HG02852 (cell line): ENCODE results near the gene TWF2.

Experiments used
- ATAC-seq: cut with Tn5 transposase; IDR thresholded peaks from one replicate; pipeline ENCODE4 v1.9.1; 2021; ENCODE audit warnings: mild to moderate bottlenecking, moderate library complexity; ENCODE audit not compliant: unreplicated experiment

Gene TWF2

DNA sequence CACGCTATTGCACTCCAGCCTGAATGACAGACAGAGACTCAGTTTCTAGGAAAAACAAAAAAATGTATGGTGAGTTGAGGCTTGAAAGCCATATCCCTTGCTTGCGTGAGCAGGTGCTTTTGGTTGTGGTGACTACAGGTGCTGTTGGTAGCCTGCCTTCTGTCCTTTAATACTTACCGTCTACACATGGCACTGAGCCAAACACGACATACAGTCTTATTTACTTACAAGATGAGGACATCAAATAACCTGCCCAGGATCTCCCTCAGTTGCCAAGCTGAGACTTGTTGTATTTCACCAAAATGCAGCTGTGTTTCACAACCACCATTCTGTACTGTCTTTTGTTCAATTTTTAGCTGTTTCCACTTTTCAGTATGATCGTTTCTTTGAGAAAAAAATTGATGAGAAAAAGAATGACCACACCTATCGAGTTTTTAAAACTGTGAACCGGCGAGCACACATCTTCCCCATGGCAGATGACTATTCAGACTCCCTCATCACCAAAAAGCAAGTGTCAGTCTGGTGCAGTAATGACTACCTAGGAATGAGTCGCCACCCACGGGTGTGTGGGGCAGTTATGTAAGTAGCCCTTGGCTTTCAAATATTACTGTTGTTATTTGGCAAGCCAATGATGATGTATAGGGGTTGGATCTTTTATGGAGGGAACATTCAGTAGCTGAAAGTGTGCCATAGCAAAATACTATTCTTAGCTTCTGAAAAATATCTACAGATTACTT, 34.5 kb downstream of the TWF2 start:
- ATAC-seq = no peak

DNA sequence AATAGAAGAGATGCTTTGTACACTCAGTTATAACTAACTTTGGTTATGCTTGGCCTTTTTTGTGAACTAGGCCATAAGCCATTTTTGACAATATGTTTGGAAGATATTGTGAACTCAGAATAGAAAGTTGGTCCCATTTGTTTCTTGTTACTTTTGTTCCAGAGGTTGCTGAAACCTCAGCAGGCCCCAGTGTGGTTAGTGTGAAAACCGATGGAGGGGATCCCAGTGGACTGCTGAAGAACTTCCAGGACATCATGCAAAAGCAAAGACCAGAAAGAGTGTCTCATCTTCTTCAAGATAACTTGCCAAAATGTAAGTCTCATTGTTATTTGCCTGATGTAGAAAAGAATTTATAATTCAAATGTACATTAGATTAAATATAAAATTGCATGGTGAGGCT, 35.3 kb downstream of the TWF2 start:
- ATAC-seq = no peak

DNA sequence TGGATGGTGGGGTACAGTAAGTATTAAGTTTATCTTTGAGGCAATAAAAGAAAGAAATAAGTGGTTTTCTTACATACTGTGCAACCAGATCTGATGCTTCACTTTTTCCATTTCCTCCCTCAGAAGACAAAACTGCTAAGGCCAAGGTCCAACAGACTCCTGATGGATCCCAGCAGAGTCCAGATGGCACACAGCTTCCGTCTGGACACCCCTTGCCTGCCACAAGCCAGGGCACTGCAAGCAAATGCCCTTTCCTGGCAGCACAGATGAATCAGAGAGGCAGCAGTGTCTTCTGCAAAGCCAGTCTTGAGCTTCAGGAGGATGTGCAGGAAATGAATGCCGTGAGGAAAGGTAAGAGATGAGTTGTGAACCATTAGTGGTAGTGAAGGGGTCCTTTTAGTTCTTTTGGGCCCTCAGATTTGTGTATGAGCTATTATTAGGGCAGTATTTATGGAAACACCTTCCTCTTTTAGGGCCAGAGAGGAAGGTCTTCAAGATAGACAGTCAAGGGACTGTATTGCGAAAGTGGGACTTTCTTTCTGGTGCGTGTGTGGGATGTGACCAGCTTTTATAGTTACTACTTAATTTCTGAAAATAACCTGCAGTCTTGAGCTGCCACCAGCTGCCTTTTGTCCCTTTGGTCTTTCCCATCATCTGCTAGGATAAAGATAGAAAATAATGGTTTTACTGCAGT, 36.4 kb downstream of the TWF2 start:
- no peak for ATAC-seq

DNA sequence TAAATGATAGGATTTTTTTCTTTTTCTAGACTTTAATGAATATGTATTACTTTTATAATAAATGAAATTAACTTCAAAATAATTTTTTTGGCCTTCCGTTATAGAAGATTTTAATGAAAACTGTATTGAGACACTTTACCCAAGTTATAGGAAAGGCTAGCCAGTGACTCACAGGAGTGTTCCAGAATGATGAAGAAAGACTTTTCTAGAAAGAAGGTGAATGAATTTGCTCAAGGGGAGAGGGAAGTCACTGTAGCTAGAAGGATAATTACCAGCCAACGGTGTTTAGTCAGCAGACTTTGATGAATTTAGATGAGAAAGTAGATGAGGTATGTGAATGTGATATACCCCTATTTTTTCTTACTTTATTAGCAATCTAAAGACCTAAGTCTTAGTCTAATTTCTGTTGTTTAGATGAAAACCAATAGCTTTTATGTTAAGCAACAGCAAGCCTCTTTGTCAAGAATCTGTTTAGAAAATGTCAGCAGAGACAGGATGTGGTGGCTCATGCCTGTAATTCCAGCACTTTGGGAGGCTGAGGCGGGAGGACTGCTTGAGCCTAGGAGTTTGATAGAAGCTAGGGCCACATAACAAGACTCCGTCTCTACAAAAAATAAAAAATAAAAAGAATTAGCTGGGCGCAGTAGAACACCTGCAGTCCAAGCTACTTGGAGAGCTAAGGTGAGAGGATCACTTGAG, 37.8 kb downstream of the TWF2 start:
- ATAC-seq = no peak

DNA sequence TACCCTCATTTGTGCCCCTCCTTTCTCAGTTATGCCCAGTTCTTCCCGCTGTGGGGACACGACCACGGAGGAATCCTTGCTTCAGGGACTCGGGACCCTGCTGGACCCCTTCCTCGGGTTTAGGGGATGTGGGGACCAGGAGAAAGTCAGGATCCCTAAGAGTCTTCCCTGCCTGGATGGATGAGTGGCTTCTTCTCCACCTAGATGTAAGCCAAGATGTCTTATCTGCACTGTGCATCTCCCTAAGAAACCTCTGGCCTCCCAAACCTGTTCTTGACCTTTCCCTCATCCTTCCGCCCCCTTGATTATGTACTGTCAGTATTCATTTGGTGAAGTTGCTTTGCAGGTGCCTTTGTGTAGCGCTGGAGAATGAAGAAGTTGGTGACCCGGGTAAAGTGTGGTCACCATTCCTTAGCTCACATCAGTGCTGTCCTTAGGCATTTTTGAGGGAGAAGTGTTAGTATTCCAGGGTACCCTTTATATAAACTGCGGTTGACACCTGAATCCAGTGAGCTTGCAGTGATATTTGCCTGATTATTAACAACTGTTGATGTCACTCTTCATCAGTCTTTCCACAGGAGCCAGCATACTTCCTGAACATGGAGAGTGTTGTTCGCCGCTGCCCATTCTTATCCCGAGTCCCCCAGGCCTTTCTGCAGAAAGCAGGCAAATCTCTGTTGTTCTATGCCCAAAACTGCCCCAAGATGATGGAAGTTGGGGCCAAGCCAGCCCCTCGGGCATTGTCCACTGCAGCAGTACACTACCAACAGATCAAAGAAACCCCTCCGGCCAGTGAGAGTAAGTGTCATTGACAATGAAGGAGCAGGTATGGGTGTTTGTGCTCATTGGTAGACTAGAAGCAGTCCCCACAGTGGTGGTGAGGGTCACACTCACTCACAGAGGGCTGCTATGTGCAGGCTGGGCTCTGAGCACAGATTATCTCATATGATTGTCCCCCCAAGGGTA, 40.0 kb downstream of the TWF2 start:
- no peak for ATAC-seq

DNA sequence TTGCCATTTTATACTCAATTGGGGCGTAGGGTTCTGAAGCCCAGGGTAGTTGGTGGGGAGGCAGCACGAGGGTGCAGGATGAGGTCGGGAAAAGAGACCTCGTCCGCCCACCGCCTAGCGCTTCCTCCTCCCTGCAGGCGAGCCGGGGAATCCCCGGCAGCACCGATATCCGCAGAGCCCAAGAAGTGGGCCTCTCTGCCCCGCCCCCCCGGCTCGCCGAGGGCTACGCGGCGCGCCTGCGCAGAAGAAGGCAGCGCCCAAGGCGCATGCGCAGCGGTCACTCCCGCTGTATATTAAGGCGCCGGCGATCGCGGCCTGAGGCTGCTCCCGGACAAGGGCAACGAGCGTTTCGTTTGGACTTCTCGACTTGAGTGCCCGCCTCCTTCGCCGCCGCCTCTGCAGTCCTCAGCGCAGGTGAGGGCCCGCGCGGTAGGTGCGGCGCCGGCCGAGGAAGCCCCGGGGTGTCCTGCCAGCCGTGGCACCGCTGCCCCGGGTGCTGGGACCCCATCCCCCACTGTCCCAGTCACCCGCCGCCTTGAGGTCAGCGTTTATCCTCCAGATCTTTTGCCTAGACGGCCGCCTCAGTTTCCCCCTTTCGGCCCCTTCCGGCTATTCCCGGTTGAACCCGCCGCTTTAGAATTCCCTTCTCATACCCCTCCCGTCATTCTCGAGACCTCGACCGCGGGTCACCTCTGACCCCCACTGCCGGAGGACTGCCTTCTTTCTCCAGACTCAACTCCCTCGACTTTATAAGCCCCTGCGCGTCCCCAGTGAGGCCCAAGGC, 40.9 kb downstream of the TWF2 start, which contains the start of gene ALAS1:
ALAS1 (plus strand) TSS at position 319 of the 784 bp plus-strand sequence. CDS start 1,082 bp downstream, outside the sequence.
- ATAC-seq = peak; percentile 74

DNA sequence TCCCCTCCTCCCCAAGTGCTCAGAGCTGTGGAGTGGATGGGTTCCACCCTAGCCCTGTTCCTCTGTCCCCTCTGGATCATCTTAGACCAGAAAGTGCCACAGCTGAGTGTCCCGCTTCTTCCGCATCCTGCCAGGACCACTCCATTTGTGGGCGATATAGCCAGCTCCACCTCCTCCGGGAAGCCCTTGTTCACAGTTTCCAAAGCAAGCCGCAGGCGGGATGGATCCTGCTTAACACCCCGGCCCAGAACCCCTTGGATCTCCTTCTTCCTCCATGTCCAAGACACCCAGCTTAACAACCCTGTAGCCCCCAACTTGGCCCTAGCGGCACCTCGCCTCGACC, 41.5 kb downstream of the TWF2 start:
- no peak for ATAC-seq

DNA sequence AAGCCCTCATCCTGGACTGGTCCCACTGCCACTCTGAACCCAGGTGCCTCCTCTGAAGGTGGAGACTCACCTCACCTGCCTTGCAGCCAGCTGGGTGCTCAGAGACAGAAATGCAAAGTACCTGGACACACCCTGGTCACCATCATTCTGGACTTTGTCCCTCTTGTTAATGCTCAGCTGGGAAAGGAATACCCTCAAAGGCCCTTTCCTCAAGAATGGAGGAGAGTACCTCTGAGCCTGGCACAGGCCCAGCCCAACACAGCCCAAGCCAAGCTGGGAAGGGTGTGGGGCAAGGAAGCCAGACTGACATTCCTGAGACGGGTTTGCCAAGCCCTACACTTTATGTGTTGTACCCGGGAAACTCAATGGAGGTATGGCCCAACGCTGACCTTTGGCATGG, 42.0 kb downstream of the TWF2 start:
- no peak for ATAC-seq

DNA sequence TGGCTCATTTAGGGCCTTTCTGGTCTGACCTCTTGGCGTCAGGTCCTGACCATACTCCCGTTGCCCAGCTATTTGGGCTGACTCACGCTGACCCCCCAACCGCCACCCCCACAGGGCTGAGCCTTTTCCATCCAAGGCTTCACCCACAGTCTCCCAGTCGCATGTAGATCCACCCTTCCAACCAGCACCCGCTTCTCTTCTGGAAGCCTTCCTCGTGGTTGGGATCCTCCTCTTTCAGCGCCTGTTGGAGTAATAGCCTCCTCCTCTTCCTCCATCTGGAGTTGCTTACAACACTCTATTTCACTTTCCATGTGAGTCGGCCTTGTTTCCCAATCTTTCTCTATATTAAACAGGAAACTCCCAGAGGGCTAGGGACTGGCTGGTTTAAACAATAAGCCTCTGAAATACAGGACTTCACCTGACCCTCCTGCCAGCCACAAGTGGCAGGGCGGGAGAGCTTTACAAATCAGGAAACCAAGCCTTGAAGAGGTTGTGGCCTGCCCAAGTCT, 43.1 kb downstream of the TWF2 start:
- ATAC-seq = no peak

DNA sequence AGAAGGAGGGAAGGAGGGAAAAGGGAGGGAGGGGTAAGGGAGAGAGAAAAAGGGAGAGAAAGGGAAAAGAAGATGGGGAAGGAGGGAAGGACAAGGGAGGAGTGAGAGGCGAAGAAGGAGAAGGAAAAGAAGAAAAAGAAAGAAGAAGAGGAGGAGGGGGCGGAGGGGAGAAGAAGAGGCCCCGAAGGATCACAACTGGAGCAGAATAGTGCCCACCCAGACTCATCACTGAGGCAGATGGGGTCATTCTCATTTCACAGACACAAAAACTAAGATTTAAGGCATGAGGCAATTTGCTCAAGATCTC, 43.7 kb downstream of the TWF2 start:
- no peak for ATAC-seq

DNA sequence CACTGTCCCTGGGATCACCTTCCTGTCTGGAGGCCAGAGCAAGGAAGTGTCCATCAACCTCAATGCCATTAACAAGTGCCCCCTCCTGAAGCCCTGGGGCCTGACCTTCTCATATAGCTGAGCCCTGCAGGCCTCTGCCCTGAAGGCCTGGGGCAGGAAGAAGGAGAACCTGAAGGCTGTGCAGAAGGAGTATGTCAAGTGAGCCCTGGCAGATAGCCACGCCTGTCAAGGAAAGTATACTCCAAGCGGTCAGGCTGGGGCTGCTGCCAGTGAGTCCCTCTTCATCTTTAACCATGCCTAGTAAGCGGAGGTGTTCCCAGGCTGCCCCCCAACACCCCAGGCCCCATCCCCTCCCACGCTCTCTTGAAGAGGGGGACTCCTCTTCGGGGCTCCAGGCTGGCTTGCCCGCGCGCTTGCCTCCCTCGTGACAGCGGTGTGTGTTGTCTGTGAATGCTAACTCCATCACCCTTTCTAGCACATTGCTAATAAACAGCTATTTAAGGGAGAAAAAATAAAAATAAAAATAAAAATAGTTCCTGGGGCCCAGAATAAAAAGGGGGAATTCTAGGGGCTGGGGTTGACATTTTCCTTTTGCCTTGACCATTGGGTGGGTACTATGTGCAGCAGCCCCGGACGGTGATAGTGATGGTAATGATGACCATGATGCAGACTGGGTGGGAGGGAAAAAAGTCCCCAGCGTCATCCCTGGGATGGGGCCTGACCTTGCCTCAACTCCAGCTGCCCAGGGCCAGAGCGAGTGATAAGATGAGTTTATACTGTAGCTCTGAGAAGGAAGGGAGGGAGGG, 44.3 kb downstream of the TWF2 start:
- ATAC-seq = no peak

DNA sequence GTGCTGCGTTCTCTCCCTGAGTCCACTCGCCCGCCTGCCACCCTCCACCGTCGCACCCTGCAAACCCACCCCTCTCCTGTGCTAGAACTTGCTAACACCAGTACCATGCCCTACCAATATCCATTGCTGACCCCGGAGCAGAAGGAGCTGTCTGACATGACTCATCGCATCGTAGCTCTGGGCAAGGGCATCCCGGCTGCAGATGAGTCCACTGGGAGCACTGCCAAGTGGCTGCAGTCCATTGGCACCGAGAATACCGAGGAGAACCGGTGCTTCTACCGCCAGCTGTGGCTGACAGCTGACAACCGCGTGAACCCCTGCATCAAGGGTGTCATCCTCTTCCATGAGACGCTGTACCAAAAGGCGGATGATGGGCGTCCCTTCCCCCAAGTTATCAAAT, 45.9 kb downstream of the TWF2 start:
- no peak for ATAC-seq

DNA sequence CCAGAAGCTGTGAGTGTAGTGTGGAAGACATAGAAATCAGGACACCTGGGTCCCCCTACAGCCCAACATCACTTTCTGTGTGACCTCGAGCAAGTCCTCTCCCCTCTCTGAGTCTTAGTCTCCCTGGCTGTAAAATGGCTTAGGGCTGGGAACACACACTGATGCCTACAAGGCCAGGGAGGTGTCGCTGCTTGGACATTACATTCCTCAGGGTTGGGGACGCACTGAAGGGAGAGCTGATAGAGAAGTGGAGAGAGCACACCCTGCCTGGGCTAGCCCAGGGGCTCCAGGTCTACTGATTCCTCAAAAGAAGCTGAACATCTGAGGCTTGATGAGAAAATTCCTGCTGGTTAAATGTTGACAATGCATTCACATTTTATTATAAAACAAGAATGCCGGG, 47.3 kb downstream of the TWF2 start:
- ATAC-seq = no peak

DNA sequence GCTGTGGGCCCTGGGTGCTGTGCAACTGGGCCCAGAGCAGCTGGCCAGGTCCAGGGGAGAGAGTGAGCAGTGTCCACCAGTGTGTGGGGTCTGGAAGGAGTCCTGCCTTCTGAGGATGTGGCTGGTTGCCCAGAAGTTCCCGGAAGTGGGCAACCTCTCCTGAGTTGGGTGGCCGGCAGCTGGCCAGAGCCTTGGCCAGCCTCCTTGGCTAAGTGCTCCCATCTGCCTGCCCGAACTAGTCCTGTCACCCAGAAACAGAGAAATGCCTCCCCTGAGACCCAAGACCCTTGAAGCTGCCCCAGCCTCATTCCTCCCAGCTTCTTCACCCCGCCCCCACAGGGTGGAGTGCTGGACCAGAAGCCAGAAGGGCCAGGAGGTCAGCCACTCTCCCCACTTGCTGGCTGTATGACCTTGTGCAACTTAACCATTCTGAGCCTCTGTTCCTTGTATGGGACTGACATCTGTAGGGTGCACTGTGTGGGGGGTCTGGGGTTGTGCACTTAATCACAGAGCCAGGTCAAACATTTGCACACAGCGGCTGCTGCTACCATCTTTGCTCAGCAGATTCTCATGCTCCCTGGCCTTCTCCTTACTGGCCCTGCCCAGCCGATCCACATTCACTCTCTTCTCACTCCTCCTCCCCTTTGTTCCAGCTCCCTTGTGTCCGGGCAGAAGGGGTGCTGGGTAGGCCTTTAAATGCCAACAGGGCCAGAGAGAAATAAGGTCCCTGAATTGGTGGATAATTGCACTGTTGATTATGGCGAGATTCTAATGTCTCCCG, 48.5 kb downstream of the TWF2 start:
- ATAC-seq = no peak

DNA sequence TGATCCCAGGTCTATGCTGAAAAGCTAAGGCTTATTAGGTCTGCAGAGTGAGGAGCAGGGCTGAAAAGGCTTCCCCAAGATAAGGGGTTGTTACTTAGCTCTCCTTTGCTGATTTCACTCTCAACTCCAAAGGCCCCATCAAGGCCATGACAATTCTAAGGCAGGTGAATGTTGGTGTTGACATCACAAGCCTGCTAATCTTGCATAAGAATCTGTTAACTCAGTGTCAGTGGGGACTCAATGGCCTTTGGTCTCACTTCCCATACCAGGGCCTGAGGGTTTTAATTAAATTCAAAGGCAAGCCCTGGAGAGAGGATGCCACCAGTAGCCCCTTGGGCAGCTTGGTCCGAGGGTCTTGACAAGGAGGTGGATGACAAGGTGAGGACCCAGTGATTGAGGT, 50.4 kb downstream of the TWF2 start:
- no peak for ATAC-seq

DNA sequence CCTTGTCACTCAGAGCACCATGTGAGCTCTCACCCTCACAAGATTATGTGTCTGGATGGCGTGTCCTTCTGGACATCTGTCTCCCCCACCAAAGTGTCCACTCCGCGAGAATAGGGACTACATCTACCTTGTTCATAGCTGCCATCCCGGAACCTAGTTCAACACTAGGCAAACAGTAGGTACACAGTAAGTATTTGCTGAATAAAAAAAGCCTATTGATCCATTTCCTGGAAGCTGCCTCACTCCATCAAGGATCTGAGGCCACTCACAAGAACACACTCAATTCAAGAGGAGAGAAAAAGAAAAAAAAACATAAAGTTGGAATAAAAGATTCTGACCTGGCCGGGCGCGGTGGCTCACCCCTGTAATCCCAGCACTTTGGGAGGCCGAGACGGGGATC, 52.2 kb downstream of the TWF2 start:
- ATAC-seq = no peak

DNA sequence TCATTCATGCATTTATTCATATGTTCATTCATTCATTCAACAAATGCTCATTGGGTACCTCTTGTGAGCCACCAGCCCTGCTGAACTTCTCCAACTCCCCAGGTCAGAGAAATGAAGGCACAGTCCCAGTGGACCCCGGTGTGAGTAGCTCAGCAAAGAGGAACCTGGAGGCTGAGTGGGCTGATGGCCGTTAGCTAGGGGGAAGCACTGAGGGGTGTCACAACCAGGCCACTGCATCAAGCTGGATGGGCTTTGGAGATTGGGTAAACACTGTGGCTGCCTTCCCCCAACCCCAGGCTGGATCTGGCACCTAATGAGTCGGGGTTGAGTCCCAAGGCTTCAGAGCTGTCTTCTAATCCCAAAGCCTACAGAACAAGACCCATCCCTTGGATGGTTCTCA, 53.1 kb downstream of the TWF2 start:
- ATAC-seq = no peak

DNA sequence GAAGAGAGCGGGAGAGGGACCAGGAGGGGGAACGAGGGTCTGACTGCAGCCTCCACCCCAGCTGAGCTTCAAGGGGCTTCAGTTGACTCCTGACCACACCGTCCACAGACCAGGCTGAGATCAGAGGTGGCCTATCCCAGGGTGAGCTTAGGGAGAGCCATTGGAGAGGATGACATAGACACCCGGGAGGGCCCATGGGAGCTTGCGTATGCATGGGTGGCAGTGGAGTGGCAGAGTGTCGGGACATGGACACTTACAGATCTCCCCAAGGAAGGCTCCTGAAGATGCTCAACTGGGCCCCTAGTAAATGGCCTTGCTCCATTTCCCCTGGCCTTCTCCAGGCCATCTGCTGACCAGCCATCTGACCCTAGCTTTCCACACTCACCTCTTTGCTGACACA, 53.6 kb downstream of the TWF2 start:
- ATAC-seq = no peak

DNA sequence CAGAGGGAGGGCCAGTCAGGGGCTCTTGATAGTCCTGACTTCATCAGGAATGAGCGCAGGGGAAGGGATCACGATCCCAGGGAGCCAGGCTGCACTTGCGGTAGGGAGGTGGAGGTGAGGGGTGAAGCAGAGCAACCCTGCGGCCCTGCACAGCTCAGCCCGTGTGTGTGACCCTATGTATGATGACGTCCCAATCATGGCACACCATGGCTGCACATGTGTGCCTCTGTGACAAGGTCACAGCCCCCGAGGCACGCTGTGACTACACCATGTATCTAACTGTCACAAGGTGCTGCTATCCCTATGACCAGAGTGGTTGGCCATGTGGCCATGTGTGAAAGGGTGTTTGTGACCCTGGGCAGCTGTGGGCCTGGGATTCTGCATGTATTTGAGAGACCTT, 54.3 kb downstream of the TWF2 start:
- no peak for ATAC-seq
